HG02885 (cell line): ENCODE measurements around the gene KRTAP7-1.

ENCODE experiments used
- ATAC-seq: cut with Tn5 transposase; IDR thresholded peaks from one replicate; pipeline ENCODE4 v1.9.1; 2021; ENCODE audit warnings: mild to moderate bottlenecking; ENCODE audit not compliant: unreplicated experiment, poor library complexity

Gene KRTAP7-1

GRCh38 chr21:30829659-30830058, at the start of gene KRTAP7-1:
Gene KRTAP7-1 (minus strand): TSS chr21:30829759. CDS start chr21:30829698, 61 bp downstream.
- ATAC-seq = no peak

- ATAC-seq = no peak
These were observed 45.0 kb upstream of the KRTAP7-1 start for GRCh38 chr21:30874526-30874925.

GRCh38 chr21:30847627-30848500, 18.3 kb upstream of the KRTAP7-1 start:
- no peak for ATAC-seq

GRCh38 chr21:30842990-30843389, 13.4 kb upstream of the KRTAP7-1 start:
- ATAC-seq = no peak

GRCh38 chr21:30839304-30839703, 9.7 kb upstream of the KRTAP7-1 start:
- ATAC-seq = no peak

- ATAC-seq = no peak
These were observed 9.0 kb upstream of the KRTAP7-1 start for GRCh38 chr21:30838536-30838935.

GRCh38 chr21:30831194-30831765, 1.7 kb upstream of the KRTAP7-1 start:
- ATAC-seq = no peak

- no peak for ATAC-seq
These were observed 10.5 kb downstream of the KRTAP7-1 start for GRCh38 chr21:30818837-30819610.

- ATAC-seq = no peak
These were observed 16.4 kb downstream of the KRTAP7-1 start, which contains the start of gene KRTAP8-1 for GRCh38 chr21:30813174-30813573. Gene KRTAP8-1 (minus strand): TSS chr21:30813274. CDS start chr21:30813220, 54 bp downstream.

- ATAC-seq = no peak
These were observed 29.0 kb downstream of the KRTAP7-1 start for GRCh38 chr21:30800605-30801004.

- ATAC-seq = no peak
These were observed 35.8 kb downstream of the KRTAP7-1 start for GRCh38 chr21:30793581-30794314.

GRCh38 chr21:30779249-30779648, 50.3 kb downstream of the KRTAP7-1 start:
- ATAC-seq = no peak
